PC-9 (cell line): ENCODE data around the gene THSD7B.

ENCODE experiments used
- EZH2 ChIP-seq: fragments of 200-600 bp; sonication (generic); IDR thresholded peaks from 2 replicates; pipeline ENCODE4 v1.8.0; 2017; ENCODE audit warnings: antibody characterized with exemption, low read depth
- TF ChIP-seq, protein P1 (sequence below): fragments of 200-600 bp; sonication (generic); conservative IDR thresholded peaks from 2 replicates; pipeline ENCODE4 v1.6.1; 2017; ENCODE audit warnings: mixed run types, antibody characterized with exemption, mild to moderate bottlenecking, moderate library complexity

GRCh38 chr2:137007938-137008337, 242.6 kb downstream of the THSD7B start:
- TF ChIP-seq, protein P1, sequence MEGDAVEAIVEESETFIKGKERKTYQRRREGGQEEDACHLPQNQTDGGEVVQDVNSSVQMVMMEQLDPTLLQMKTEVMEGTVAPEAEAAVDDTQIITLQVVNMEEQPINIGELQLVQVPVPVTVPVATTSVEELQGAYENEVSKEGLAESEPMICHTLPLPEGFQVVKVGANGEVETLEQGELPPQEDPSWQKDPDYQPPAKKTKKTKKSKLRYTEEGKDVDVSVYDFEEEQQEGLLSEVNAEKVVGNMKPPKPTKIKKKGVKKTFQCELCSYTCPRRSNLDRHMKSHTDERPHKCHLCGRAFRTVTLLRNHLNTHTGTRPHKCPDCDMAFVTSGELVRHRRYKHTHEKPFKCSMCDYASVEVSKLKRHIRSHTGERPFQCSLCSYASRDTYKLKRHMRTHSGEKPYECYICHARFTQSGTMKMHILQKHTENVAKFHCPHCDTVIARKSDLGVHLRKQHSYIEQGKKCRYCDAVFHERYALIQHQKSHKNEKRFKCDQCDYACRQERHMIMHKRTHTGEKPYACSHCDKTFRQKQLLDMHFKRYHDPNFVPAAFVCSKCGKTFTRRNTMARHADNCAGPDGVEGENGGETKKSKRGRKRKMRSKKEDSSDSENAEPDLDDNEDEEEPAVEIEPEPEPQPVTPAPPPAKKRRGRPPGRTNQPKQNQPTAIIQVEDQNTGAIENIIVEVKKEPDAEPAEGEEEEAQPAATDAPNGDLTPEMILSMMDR: no peak
- no peak for TF ChIP-seq EZH2
